GM21515 (cell line): Measurements from ENCODE around the gene KCNJ12.
"Not testable (repeated sequence)": the region's sequence is repeated elsewhere in the genome, so short reads cannot be mapped to it uniquely, and the experiment has no call there.

ENCODE experiments used
- ATAC-seq: cut with Tn5 transposase; IDR thresholded peaks from one replicate; pipeline ENCODE4 v1.9.1; 2021; ENCODE audit not compliant: unreplicated experiment

KCNJ12 gene

DNA sequence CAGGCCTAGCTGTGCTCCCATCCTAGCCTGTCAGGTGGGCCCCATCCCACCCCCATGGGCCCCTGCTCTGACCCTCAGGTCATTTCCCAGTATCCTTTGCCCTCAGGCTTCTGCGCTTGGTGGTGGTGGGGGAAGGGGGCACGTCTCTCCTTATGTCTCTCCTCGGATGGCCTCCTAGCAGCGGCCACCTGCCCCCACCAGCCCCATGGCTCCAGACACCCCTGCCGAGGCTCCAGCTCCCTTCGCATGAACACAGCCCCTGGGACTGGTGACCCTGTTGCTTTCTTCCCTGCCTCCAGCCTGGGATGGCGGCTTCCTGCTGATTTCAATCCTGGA lies 27.3 kb upstream of the KCNJ12 start:
- ATAC-seq: not testable (repeated sequence)

DNA sequence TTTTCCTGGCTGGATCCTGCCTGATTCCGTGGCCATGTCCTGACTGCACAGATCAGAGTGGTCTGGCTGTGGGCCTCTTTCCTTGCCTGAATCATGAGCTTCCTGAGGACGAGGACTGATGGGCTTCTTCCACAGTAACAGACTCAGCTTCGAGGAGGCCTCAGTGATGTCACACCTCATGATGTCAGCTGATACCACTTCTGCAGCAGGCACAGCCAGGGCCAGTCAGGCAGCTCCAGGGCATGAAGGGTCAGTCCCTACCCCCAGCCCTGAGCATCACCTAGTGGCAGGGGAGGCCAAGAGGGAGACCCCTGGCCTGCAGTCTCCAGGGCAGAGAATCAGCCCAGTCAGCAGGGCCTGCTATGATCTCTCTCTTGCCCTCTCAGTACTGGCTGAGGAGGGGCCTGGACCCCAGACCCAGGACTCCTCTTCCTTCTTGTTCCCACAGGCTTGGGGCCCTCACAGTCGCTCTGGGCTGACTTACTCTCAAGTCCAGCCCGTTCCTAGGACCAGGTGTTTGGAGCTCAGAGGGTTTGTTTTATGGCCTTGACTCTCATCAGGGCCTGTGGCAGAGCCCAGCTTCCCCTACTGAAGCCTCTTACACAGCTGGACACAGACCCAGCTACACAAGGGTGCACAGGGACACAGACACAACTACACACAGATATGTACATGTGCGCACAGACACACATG lies 26.7 kb upstream of the KCNJ12 start:
- not testable (repeated sequence) for ATAC-seq

DNA sequence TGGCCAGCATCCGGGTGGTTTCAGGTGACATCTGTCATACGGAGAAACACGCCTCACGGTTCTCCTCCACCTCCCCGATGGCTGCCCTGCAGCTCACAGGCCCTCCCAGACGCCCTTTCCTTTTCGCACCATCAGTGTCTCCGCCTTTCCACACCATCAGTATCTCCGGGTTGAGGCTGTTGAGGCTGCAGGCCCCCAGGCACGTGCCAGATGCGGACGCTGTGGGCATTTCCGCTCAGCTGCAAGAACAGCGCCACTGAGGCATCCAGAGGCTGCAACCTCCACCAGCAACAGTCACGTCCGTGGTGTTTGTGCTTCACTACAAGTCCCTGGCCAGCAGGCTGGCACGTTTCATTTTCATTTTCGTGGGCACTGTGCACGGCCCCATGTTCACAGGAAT lies 25.7 kb upstream of the KCNJ12 start:
- ATAC-seq: not testable (repeated sequence)

DNA sequence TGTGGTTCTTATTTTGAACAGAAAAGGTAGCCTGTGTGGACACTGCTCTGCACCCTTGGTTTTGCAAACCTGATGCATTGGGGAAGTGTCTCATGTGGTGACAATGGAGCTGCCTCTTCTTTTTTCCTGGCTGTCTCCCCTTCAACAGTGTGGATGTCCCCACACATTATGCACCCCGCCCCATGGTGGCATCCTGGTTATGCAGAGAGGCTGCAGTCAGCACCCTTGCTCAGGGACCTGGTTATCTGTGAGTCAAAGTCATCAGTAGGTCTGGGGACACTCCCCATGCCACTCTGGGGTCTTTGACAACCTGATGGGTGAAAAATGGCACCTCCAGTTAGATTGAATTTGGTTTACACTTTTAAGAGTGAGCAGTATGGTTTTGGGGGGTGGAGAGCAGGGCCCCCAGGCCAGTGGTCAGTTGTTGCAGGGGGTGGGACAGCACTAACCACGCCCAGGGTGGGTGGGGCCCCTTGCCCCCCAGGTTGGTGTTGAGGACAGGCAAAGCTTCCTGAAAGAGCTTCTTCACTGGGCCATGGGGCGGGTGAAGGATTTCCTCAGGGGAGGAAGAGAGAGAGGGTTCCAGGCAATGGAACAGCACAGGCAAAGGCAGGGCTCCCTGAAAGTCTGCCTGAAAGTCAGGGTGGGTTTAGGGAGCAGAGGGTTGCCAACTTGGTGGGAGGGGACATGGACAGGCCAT lies 24.6 kb upstream of the KCNJ12 start:
- ATAC-seq: no peak

DNA sequence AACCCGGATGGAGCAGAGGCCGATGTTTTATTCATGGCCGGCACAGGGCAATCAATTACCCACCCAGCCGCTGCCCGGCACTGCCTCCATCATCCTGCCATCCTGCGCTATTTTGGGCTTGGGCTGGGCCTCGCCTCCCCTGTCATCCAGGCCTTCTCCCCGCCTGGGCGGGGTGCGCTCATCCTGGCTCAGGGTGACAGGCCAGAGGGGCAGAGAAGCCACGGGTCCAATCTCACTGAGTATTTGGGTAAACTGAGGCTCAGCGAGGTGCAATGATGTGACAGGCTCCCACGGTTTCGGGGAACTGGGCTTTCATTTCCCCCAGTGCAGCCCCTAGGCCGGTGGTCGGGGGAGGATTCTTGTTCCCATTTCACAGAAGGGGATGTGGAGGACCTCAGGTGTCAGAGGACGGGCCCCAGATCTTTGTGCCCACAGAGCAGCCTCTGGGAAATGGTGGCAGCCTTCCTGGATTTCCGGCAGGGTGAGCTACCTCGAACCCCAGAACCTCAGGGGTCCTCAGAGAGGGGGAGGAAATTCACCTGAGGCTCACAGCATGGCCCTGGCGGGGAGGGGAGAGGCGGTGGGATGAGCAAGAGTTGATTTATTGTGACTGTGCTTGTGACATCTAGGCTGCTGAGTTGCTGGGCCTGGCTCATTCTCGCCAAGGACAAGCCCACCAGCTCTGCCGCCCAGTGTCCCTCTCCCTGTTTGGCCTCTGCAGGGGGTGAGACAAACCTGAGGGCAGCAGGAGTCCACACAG lies 23.8 kb upstream of the KCNJ12 start:
- no peak for ATAC-seq

DNA sequence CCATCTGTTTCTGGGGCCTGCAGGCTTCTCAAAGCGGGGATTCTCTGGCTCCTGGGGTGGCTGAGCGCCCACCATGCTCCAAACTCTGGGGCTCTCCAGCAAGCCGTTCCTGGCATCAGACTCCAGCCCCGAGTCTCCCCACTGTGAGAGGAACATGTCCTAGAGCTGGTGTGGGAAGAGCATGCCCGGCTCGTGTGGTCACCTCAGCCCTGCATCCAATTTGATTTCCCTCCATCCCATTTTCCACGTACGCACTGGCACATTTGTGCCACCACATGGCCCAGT lies 23.2 kb upstream of the KCNJ12 start:
- ATAC-seq: no peak

DNA sequence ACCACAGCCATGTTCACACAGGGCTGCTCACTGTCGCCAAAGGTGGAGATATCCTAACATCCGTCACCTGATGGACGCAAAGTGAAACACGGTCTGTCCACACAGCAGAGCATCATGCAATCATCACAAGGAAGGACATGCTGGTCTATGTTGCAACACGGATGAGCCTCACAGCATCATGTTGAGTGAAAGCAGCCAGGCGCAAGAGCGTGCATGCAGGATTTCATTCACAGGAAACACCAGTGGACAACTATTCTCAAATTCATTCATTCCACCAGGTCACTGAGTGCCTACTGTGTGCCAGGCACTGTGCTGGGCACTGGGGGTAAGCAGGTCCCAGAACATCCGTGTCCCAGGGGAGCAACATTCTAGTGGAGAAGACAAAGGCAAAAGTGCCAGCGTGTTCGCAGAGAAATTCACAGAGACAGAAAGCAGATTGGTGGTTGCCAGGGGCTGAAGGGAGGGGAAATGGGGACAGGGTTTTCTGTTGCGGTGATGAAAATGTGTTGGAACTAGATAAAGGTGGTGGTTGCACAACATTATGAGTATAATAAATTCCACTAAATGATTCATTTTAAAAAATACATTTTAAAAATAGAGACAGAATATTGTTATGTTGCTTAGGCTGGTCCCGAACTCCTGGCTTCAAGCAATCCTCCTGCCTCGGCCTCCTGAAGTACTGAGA lies 22.7 kb upstream of the KCNJ12 start:
- ATAC-seq: no peak

DNA sequence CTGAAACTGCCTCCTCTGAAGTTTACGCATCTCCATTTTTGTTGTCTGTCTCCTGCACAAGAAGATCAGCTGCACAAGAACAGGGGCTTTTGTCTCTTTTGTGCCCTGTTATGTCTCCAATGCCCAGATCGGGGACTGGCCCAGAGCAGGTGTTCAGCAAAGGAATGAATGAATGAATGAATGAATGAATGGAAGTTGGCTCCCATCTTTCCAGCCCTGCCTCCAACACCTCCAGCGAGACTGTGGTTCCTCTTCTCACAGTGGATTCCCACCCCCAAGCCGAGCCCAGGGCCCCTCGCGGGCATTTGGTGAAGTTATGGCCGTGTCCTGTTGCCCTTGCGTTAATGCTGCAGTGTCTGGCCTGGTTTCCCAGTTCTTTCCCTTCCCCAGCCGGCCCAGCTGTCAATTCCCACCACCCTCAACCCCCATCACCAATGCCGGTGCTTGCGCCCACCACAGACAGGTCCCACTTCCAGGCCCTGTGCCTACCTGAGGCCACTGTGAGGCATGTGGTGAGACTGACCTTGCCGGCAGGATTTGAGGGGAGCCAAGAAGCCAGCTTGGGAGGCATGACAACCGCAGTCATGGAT lies 21.3 kb upstream of the KCNJ12 start:
- no peak for ATAC-seq

DNA sequence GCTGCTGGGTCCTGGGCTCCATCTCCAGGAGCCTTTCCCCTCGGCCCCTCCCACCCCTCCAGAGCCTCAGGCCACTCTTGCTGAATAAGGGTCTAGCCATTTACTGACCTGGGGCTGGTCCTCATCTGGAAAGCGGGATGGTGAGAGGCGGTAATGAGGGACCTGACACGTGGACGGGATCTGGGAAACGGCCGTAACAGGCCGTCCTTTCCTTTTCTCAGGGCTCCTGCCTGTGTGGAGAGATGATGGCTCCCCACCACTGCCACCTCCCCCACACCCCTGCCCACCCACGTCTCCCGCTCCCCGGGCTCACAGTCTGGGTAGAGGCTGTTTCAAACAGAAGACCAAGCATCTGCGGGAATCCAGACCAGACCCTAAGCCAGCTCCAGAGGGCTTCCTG lies 20.6 kb upstream of the KCNJ12 start:
- no peak for ATAC-seq

DNA sequence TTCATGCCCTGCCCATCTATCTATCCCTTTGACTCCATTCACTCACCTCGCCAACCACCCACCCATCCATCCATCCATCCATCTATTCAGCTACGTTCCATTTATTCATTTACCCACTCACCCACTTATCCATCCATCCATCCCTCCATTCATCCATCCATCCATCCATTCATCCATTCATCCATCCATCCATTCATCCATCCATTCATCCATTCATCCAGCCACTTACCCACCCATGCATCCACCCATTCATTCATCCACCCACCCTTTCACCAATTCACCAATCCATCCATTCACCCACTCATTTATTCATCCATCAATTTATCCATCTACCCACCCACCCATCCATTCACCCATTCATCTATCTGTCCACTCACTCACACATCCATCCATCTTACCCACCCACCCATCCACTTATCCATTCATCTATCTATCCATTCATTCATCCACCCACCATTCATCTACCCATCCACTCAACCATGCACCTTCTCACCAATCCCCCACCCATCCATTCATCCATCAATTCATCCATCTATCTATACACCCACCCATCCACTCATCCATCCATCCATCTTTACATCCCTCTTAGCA lies 19.5 kb upstream of the KCNJ12 start:
- no peak for ATAC-seq

DNA sequence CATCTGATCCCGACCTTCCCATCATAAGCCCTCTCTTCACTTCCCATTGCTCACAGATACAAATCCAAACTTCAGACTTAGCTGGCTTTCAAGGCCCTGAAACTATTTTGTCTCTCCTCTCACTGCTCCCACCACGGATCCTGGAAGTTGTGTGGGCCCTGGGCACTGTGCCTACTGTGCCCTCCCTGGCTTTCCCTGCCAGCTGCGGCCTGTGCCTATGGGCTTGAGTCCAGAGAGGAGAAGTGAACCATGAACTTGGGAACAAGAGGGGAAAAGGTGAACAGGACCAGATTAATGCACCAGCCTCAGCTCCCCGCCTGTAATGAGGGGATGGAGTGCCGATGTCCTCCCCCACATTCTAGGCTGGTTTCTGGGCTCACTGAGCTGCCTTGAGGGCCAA lies 18.9 kb upstream of the KCNJ12 start:
- no peak for ATAC-seq

DNA sequence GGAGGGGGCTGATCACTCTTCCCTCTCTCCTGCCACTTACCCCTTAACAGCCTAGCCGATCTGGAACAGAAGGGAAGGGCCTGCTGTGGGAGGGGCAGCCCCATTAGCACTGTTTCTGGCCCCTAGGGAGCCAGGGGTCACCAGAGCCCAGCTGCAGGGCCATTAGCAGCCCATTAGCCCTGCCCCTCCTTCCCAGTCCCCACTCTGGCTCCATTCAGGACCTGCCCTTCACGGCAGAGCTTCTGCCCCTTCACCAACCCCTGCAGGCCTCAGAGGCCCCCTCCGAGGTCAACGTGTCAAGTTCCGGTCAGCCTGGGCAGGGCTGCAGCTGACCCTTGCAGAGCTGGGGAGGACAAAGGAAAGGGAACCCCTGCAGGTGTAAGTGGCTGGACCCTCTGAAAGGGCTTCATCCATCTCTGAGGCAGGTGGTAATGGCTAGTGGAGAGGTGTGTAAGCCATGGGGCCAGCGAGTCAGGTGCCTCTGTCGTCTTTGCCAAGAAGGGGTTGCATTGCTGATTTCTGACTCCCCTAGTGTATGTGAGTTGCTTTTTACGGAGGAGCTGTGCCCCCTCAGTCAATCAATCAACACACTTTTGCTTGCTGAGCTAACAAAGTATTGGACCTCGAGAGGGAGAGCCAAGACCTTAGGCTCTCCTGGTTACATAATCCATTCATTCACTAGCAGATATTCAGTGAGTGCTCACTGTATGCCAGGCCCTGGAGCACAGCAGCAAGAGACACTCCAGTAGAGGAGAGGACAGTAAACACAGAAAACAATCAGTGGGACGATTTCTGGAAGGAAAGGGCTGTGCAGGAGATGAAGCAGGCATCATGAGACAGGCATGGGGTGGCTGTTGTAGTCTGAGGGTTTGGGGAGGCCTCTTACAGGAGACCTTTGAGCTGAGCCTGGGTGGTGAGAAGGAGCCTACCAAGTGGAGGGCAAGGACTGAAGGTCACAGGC lies 18.2 kb upstream of the KCNJ12 start:
- ATAC-seq: no peak

DNA sequence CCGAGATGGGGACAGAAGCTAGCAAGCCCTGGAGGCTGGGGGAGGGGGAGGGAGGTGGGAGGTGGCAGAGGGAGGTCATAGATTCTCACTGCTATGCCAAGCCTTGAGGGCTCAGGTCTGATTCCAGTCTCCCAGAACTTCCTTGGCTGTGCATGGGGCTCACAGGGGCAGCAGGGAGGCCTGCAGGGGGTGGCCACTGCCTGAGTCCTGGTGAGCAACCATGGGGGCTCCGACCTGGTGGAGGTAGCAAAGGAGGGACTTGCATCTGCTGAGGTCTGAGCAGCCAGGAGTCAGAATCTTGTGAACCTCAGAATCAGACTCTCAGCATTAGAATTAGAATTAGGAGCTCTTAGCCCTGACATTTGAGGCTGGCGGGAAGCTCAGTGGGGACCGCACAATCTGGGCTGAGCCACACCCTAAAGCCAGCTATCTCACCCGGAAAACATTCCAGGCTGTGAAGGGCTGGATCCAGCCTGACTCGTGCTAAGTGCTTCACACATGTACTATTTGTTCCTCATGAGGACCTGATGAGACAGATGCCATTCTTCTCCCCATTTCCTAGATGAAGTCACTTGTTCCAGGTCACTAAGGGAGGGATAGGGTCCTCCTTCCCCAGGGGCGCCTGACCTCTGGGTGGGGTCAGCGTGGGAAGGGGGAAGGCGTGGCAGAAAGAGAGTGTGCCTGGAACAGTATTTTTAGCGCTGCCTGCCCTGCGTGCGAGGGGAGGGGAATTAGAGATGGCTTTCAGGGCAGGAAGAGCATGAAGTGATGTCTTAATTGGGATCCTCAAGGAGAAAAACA lies 17.3 kb upstream of the KCNJ12 start:
- no peak for ATAC-seq

DNA sequence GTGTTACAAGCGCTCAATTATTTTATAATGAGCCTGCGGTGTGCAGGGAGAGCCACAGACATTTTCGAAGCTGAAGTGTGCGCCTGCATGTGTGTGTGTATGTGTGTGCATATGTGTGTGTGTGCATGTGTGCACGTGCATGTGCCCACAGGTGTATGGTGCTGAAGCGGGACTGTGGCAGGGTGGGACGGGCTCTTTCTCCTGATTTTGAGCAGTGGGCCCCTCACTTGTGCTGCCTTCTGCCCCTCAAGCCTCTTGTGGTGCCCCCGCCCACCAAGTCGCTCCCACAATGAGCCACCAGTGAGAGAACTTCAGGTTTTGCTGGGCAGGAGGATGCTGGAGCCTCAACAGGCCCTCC lies 16.7 kb upstream of the KCNJ12 start:
- no peak for ATAC-seq

DNA sequence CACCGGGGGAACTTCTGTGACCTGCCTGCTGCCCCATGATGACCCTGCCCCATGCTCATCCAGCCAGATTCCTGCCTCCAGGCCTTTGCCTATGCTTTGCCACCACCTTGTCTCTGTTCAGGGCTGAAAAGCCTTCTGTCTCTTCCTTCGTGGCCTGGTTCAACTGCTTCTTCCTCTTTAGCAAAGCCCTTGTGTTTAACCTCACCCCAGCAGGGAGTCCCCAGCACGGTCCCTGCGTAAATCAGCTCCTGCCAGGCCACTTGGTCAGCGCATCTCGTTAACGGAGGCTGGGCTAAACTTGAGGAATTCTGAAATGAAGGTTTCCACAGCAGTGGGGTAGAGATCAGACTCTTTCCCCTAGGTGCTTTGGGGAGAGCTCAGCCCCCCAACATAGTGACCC lies 16.1 kb upstream of the KCNJ12 start:
- no peak for ATAC-seq

DNA sequence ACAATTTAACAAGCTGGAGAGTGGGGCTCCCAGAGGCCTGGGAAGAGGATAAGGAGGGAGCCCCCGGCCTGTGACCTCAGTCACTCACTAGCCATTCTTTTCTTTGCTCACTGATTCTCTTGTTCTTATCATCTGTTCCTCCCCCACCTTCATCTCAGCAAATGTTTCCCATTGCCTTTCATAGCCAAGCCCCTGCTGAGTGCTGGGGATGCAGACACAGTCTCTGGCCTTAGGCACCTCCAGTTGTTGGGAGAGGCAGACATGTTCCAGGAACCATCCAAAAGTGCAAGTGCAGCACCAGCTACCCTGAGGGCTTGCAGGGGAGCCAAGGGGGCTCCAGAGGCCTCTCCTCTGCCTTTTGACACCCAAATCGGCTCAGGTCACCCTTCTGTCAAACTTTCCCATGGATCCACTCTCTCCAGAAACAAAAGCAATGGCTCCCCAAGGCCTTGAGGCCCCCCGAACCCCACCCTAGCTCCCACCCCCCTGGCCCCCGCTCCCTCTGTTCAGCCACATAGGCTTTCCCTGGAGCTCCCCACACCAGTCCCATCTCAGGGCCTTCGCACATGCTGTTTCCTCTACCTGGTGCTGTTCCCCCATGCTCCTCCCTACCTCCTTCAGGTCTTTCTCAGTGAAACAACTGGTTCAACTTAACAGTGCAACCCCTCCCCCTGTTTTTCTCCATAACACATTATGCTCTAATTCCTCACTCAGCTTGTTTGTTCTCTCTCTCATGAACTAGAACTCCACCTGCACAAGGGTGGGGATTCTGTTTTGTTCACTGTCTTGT lies 14.9 kb upstream of the KCNJ12 start:
- ATAC-seq: no peak

DNA sequence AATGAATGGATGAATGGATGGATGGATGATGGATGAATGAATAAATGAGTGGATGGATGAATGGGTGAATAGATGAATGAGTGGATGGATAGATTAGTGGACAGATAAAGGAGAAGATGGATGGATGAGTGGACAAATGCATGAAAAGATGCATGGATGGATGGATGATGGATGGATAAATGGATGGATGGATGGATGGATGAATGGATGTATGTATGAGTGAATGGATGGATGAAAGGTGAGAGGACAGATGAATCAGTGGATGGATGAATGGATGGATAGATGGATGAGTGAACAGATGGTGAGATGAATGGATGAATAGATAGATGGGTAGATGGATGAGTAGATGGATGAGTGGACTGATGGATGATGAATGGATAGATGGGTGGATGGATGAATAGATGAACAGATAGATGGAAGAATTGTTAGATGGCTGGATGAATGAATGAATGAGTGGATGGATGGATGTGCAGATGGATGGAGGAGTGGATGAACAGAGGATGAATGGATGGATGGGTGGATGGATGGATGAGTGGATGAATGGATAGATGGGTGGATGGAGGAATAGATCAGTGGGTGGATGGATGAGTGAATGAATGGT lies 13.7 kb upstream of the KCNJ12 start:
- ATAC-seq: no peak
